ENCODE results near the gene NCKAP5. TPM values are rescaled to one million over a fixed set of nuclear protein-coding genes. Genes with fewer than 3 reads are reported as not detected.

NCKAP5 gene
- total RNA-seq = 1 to 10 TPM in 3 of 6 donors, under 1 TPM in 3; 0.28 to 1.5 (median 0.73) TPM
- polyA plus RNA-seq = under 1 TPM; 0.23 to 0.53 TPM

GRCh38 chr2:133568172-133568571, at the start of gene NCKAP5:
NCKAP5 (minus strand) TSS chr2:133568463; CDS start chr2:133517526, 50,937 bp downstream.
- 3 to 4% methylated on average over 12 of the region's 12 CpGs for WGBS, 2 donors
- Histone ChIP-seq H3K4me1 (peaks cover 0 to 6% (median 0%) of the 10 kb centered on the region in 3 donors), H3K4me3 (peak within 1 kb of the TSS in 1 of 4 donors; percentile 18), H3K36me3 (no peaks in the 10 kb centered on the region), H3K27me3 (no peaks in the 10 kb centered on the region), H3K27ac (no peak within 1 kb of the TSS), H3K9me3 (no peaks in the 10 kb centered on the region)
- no peak for FAIRE-seq
- intact Hi-C loops (cut with DNase I) = no loop called here
- peak in 3 of 4 donors; percentile 66 to 75 (median 73) for ATAC-seq
- peak in 2 of 6 donors; percentile 22 to 27 for DNase-seq
- no peak for TF ChIP-seq CTCF (IDR thresholded peaks at IDR 0.05)

- H3K4me3 ChIP-seq = no peak overlapping the region
- H3K27me3 ChIP-seq = no peaks in the 10 kb centered on the region
- H3K27ac ChIP-seq = no peak overlapping the region
- H3K4me1 ChIP-seq = no peaks in the 10 kb centered on the region
- FAIRE-seq = no peak
- no peaks in the 10 kb centered on the region for H3K9me3 ChIP-seq
- intact Hi-C loops (cut with DNase I) = no loop called here
- ATAC-seq = no peak
- DNase-seq = no peak
- H3K36me3 ChIP-seq = no peaks in the 10 kb centered on the region
- TF ChIP-seq CTCF (IDR thresholded peaks at IDR 0.05) = no peak
These were observed 41.4 kb upstream of the NCKAP5 start for GRCh38 chr2:133609664-133610063.

- ATAC-seq = no peak
- no peaks in the 10 kb centered on the region for H3K4me1 ChIP-seq
- intact Hi-C loops (cut with DNase I) = no loop called here
- no peak for TF ChIP-seq CTCF (IDR thresholded peaks at IDR 0.05)
- H3K4me3 ChIP-seq = no peak overlapping the region
- no peak overlapping the region for H3K27ac ChIP-seq
- no peak for FAIRE-seq
- no peaks in the 10 kb centered on the region for H3K36me3 ChIP-seq
- DNase-seq = no peak
- H3K9me3 ChIP-seq = no peaks in the 10 kb centered on the region
- 41 to 47% methylated on average over 1 of the region's 1 CpG for WGBS, 2 donors
- no peaks in the 10 kb centered on the region for H3K27me3 ChIP-seq
These were observed 40.0 kb upstream of the NCKAP5 start for GRCh38 chr2:133608291-133608690.

GRCh38 chr2:133607679-133608078, 39.4 kb upstream of the NCKAP5 start:
- TF ChIP-seq CTCF (IDR thresholded peaks at IDR 0.05) = no peak
- Histone ChIP-seq H3K4me1 (no peaks in the 10 kb centered on the region), H3K4me3 (no peak overlapping the region), H3K27ac (no peak overlapping the region), H3K36me3 (no peaks in the 10 kb centered on the region), H3K9me3 (no peaks in the 10 kb centered on the region), H3K27me3 (no peaks in the 10 kb centered on the region)
- intact Hi-C loops (cut with DNase I) = no loop called here
- FAIRE-seq (no peak), DNase-seq (no peak), ATAC-seq (no peak)
- WGBS, 2 donors = 67 to 73% methylated on average over 1 of the region's 1 CpG

- intact Hi-C loops (cut with DNase I) = no loop called here
These were observed 38.4 kb upstream of the NCKAP5 start for GRCh38 chr2:133606616-133607015.

More at GRCh38 chr2:133606616-133607015, 38.4 kb upstream of the NCKAP5 start:
- no peak for ATAC-seq
- no peak for DNase-seq
- no peak for FAIRE-seq
- Histone ChIP-seq H3K4me1 (no peaks in the 10 kb centered on the region), H3K27ac (no peak overlapping the region), H3K27me3 (no peaks in the 10 kb centered on the region), H3K9me3 (no peaks in the 10 kb centered on the region), H3K4me3 (no peak overlapping the region), H3K36me3 (no peaks in the 10 kb centered on the region)
- TF ChIP-seq CTCF (IDR thresholded peaks at IDR 0.05) = no peak
- whole genome bisulfite sequencing, 2 donors = 94 to 100% methylated on average over 1 of the region's 1 CpG

All from pancreas (tissue), 10 donors.